Endothelial cell (in vitro differentiated cells): Measurements from ENCODE around the gene SLC37A1. TPM values are rescaled to one million over a fixed set of nuclear protein-coding genes. Genes with fewer than 3 reads are reported as not detected.

Experiments
- DNase-seq: peaks from one replicate; pipeline ENCODE4 v3.0.0; 2021; ENCODE audit warnings: low spot score
- H3K27ac Mint-ChIP-seq: one replicate; pipeline ENCODE4 v1.8.0; 2021; ENCODE audit warnings: mixed read lengths, inconsistent platforms; ENCODE audit not compliant: unreplicated experiment
- H3K27me3 Mint-ChIP-seq: one replicate; pipeline ENCODE4 v1.8.0; 2021; ENCODE audit warnings: mild to moderate bottlenecking, moderate library complexity, mixed read lengths, inconsistent platforms; ENCODE audit not compliant: unreplicated experiment
- H3K36me3 Mint-ChIP-seq: one replicate; pipeline ENCODE4 v1.8.0; 2021; ENCODE audit warnings: mild to moderate bottlenecking, low read depth, mixed read lengths, inconsistent platforms; ENCODE audit not compliant: unreplicated experiment
- H3K4me1 Mint-ChIP-seq: one replicate; pipeline ENCODE4 v1.8.0; 2021; ENCODE audit warnings: mild to moderate bottlenecking, mixed read lengths, inconsistent platforms; ENCODE audit not compliant: unreplicated experiment
- H3K4me3 Mint-ChIP-seq: one replicate; pipeline ENCODE4 v1.8.0; 2021; ENCODE audit warnings: mild to moderate bottlenecking, mixed read lengths, inconsistent platforms; ENCODE audit not compliant: unreplicated experiment
- H3K9me3 Mint-ChIP-seq: one replicate; pipeline ENCODE4 v1.8.0; 2021; ENCODE audit warnings: mixed read lengths, inconsistent platforms; ENCODE audit not compliant: unreplicated experiment
- total RNA-seq: library from RNA; stranded (reverse); fragmentation: NEBNext Ultra II Directional; extraction: Animal tissue kit (Norgen Biotek cat#: 25700); gene quantifications from one replicate; pipeline ENCODE4 v1.2.1, GENCODE V29; 2021; ENCODE audit not compliant: unreplicated experiment
- TF ChIP-seq, protein P1 (sequence below): fragments of 200-600 bp; sonication (generic); IDR thresholded peaks from one replicate; pipeline ENCODE4 v1.5.0; 2021; ENCODE audit warnings: antibody characterized with exemption; ENCODE audit not compliant: unreplicated experiment

SLC37A1 gene
- total RNA-seq, 1 donor from 2014 or later = 12.3 TPM

- peaks cover 5% of the 10 kb centered on the region for H3K4me1 Mint-ChIP-seq
- no peak for DNase-seq
- peaks cover 5% of the 10 kb centered on the region for H3K27me3 Mint-ChIP-seq
- H3K4me3 Mint-ChIP-seq = no peak overlapping the region
- H3K9me3 Mint-ChIP-seq = no peaks in the 10 kb centered on the region
- no peak overlapping the region for H3K27ac Mint-ChIP-seq
- H3K36me3 Mint-ChIP-seq = no peaks in the 10 kb centered on the region
- TF ChIP-seq, protein P1, sequence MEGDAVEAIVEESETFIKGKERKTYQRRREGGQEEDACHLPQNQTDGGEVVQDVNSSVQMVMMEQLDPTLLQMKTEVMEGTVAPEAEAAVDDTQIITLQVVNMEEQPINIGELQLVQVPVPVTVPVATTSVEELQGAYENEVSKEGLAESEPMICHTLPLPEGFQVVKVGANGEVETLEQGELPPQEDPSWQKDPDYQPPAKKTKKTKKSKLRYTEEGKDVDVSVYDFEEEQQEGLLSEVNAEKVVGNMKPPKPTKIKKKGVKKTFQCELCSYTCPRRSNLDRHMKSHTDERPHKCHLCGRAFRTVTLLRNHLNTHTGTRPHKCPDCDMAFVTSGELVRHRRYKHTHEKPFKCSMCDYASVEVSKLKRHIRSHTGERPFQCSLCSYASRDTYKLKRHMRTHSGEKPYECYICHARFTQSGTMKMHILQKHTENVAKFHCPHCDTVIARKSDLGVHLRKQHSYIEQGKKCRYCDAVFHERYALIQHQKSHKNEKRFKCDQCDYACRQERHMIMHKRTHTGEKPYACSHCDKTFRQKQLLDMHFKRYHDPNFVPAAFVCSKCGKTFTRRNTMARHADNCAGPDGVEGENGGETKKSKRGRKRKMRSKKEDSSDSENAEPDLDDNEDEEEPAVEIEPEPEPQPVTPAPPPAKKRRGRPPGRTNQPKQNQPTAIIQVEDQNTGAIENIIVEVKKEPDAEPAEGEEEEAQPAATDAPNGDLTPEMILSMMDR = no peak
Observed at GRCh38 chr21:42590431-42591131, 76.9 kb downstream of the SLC37A1 start.

DNA sequence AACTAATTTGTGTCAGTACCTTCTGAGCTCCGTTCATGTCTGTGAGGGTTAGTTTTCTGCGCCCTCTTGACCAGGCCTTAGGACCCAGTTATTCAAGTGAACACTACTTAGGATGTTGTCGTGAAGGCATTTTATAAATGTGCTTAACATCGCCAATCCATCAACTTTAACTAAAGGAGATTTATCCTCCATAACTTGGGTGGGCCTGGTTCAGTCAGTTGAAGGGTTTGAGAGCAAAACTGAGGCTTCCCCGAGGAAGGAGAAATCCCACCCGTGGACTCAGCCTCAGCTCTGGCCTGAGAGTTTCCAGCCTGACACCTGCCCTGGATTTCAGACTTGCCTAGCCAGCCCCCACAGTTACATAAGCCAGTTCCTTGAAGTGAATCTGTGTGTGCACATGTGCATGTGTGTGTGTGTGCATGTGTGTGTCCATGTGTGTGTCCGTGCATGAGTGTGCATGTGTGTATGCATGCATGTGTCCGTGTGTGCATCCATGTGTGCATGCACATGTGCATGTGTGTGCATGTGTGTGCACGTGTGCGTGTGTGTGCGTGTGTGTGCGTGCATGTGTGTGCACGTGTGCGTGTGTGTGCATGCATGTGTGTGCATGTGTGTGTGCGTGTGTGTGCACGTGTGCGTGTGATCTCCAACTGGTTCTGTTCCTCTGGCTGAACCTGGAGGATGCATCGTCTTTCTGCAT, 77.7 kb downstream of the SLC37A1 start:
- Mint-ChIP-seq H3K4me3 (no peak overlapping the region), H3K27ac (no peak overlapping the region), H3K27me3 (peaks cover 5% of the 10 kb centered on the region), H3K9me3 (no peaks in the 10 kb centered on the region), H3K4me1 (peaks cover 5% of the 10 kb centered on the region), H3K36me3 (no peaks in the 10 kb centered on the region)
- TF ChIP-seq, protein P1 = no peak
- DNase-seq = no peak

GRCh38 chr21:42592156-42592820, 78.6 kb downstream of the SLC37A1 start:
- Mint-ChIP-seq H3K4me3 (no peak overlapping the region), H3K36me3 (no peaks in the 10 kb centered on the region)
- no peak for DNase-seq

GRCh38 chr21:42593007-42593814, 79.6 kb downstream of the SLC37A1 start:
- TF ChIP-seq, protein P1 = peak; percentile 49
- Mint-ChIP-seq H3K27ac (no peak overlapping the region), H3K4me3 (no peak overlapping the region), H3K36me3 (peaks cover 5% of the 10 kb centered on the region), H3K27me3 (peaks cover 5% of the 10 kb centered on the region), H3K9me3 (no peaks in the 10 kb centered on the region), H3K4me1 (peaks cover 5% of the 10 kb centered on the region)
- DNase-seq = peak; percentile 80

More at GRCh38 chr21:42592156-42592820, 78.6 kb downstream of the SLC37A1 start:
- Mint-ChIP-seq H3K27ac (peak overlapping the region; percentile 69), H3K9me3 (no peaks in the 10 kb centered on the region), H3K27me3 (peaks cover 5% of the 10 kb centered on the region), H3K4me1 (peaks cover 5% of the 10 kb centered on the region)
- TF ChIP-seq, protein P1 = no peak
